ENCODE data around the gene BICD1.

Gene BICD1

GRCh38 chr12:32140877-32141276 lies 34.2 kb downstream of the BICD1 start:
- no peak for DNase-seq

GRCh38 chr12:32145096-32145495 lies 38.4 kb downstream of the BICD1 start:
- DNase-seq, result no peak

DNA sequence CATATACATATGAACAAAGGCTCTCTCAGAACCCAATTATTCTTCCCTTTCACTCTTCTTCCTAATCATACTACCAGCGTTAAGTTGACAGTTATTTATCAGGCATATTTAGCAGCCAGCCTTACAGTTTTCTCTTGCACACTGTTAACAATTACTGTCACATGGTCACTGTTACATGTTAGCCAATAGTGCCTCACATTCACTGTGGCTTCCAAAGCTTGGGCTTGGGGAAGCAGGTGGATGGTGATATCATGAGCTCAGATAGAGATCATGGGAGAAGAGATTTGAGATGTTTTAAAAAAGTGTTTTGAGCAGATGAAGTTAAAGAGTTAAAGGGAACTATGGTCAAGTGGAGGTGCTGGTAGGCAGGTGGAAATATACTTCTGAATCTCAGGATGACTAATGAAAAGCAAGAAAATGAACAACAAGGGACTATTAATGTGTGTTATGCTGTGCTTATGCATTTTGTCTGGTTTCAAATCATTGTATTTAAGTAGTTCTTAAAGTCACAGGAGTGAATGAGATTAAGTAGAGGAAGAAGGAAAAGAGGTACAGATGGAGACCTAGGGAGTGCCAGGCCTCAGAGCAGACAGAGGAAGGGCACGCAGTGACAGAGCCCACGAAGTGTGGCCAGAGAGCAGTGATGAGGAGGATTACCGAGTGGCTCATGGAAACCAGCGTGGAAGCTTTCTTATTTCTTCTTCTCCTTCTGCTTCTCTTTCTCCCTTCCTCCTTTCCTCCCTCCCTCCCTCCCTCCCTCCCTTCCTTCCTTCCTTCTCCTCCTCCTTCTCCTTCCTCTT lies 39.6 kb downstream of the BICD1 start:
- DNase-seq, result no peak

GRCh38 chr12:32148372-32148771 lies 41.7 kb downstream of the BICD1 start:
- DNase-seq, result no peak

DNA sequence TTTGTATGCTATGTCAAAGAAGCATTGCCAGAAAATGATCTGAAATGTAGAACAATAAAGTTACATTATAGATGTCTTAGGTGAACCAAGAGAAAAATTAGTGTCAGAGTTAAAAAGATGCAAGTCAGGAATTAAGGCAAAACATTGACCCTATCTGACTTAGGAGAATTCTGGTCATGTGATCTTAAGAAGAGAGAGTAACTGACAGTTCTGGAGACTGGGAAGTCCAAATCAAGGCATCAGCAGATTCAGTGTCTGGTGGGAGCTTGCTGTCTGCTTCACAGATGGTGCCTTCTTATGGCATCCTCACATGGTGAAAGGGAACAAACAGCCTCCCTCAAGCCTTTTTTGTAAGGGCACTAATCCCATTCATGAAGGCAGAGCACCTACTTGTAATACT lies 42.8 kb downstream of the BICD1 start:
- no peak for DNase-seq

- DNase-seq, result no peak
Measured at GRCh38 chr12:32151086-32151485, 44.4 kb downstream of the BICD1 start.

DNA sequence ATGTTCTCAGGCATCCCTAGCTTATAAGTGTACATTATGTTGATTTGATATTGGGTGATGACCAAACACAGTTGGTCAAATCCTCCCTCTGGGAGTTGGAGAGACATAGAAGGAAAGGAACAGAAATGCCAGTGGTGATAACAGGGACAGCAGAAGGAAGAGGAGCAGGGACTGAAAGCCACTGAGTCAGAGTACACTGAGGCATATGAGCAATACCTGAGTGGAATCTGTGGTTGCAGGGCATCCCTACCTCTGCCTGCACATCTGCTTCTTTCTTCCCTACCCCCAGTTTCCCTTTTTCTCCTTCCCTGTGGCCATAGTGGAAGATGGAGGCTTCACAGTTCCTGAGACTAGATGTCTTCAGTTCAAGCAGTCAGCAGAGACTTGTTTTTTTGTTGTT lies 44.9 kb downstream of the BICD1 start:
- no peak for DNase-seq

GRCh38 chr12:32155041-32155440 lies 48.4 kb downstream of the BICD1 start:
- DNase-seq, result no peak

GRCh38 chr12:32155961-32156529 lies 49.4 kb downstream of the BICD1 start:
- DNase-seq, result no peak

DNA sequence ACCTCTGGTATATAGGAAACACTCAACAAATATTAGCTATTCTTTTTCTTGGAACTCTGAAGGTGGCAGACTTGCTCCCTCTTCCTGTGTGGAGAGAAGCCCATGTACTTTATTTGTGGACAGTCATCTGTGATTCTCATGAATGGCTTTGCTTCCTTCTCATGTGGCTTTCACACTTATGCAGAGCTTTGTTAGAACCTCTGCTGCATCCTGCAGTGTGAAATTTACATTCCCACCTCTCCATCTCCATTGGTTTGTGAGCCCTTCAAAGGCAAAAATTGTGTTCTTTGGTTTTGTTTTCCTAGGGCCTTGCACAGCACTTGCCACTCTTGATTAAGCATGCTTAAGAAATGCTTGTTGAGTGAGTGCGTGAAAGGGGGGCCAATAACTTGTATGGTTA lies 51.9 kb downstream of the BICD1 start:
- no peak for DNase-seq

- DNase-seq, result no peak
Measured at GRCh38 chr12:32159381-32159780, 52.7 kb downstream of the BICD1 start.

DNA sequence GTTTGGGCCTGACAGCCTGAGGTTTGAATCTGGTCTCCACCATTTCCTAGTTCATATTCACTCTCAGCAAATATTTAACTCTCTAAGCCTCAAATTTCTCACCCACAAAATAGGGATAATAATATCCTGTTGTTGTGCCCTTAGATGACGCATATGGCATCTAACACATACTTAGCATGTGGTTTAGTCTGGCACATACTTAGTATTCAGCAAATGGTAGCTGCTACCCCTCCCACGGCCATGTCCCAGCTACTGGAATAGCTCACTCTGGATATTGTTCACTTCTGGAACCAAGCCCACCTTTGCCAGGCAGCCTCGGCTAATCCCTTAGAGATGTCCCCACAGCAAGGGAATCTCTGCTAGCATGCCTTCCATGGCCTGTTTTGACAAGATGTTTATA lies 53.3 kb downstream of the BICD1 start:
- peak in 5 of 56 donors; percentile 3 to 57 (median 7) for DNase-seq

- DNase-seq, result no peak
Measured at GRCh38 chr12:32161058-32161457, 54.4 kb downstream of the BICD1 start.

DNA sequence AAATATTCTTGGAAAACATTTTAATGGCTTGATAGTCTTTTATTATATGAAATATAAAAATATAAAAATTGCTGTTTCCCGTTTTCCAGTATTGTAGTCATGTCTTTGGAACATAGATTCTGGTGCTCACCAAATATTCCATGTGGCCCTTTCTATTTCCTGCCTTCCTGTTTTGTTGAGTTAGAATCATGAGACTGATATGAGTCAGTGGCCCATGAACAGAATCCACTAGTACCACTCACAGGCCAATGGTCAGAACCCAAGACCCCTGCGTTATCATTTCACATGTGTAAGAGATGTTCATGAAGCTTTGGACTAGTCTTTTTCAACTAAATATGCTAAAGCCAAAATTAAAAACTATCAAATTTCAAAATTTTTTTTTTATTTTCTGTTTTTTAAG lies 56.9 kb downstream of the BICD1 start:
- DNase-seq, result no peak

- DNase-seq, result no peak
Measured at GRCh38 chr12:32166510-32166909, 59.9 kb downstream of the BICD1 start.

GRCh38 chr12:32170437-32170998 lies 63.9 kb downstream of the BICD1 start:
- no peak for DNase-seq

DNA sequence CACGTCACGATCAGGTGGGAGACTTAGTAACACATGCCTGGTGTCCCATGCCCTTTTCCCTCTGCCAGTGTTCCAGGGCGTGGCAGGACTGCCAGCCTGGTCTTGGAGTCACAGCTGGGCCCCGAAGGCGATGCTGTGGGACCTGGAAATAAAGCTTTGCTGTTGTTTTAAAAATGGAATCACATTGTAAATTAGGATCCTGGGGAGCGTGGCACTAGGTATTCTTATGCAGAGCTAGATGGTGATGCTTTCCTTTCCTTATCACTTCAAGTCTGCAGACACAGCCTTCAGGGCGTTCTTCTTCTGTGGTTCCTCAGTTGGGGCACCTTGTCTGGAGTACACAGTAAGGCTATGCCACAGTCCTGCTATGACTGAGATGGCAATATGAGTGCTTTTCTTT lies 64.6 kb downstream of the BICD1 start:
- DNase-seq, result no peak

DNA sequence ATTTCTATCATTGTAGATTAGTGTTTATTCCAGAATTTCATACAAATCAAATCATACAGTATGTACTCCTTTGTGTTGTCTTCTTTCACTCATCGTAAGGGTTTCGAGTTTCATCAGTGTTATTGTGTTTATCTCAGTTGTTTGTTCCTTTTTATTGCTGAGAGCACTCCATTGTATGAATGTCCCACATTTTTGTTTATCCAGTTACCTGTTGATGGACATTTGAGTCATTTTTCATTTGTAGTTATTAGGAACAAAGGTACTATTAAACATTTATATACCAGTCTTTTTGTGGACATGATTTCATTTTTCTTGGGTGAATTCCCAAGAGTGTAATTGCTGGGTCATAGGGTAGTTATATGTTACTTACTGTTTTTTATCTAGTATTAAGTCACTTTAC lies 70.0 kb downstream of the BICD1 start:
- DNase-seq, result no peak

DNA sequence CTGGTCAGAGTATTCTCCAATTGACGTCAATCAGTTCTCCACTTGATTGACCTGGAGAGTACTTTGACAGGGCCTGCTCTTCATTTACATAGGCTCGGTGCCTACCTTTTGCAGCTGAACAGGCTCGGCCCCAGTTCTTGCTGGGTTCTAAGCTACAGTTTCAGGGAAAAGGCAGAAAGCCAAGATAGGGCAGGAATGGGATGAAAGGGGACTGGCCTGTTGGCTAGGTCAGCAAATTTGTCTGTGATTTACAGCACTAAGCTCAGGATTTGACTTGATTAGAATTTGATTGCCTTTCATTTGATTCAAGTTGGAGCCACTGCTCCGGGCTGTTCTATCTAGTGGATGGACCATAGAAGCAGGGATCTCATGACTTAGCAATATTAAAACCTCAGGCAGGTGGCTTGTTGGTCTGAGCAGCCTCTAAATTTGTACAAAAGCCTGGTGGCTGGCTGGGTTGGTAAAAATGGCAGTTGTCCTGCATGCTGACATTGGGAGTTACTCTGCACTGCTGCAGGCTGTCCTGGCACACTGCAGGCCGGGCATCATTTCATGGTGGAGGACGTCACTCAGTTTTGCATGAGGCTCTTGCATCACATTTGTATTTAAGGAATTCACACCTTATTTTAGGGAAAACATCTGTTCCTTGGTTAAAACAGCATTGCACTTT lies 71.8 kb downstream of the BICD1 start:
- DNase-seq, result no peak

DNA sequence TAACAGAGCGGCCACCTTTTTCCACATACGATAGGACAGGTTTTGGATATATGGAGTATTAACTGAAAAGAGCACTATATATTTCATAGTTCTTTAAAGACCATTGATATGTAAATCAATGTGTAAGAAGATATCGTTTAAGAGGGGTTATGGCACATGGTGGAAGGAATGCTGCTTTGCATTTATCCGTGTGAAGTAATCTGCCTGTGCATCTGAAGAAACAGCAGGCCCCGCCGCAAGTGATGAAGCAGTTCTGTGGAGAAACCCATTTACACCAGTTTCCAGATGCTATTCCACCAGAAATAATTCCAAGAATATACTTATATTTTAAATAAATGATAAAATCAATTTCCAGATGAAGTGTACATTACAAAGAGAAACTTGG lies 72.4 kb downstream of the BICD1 start:
- DNase-seq, result no peak

GRCh38 chr12:32181498-32182175 lies 75.0 kb downstream of the BICD1 start:
- no peak for DNase-seq

DNA sequence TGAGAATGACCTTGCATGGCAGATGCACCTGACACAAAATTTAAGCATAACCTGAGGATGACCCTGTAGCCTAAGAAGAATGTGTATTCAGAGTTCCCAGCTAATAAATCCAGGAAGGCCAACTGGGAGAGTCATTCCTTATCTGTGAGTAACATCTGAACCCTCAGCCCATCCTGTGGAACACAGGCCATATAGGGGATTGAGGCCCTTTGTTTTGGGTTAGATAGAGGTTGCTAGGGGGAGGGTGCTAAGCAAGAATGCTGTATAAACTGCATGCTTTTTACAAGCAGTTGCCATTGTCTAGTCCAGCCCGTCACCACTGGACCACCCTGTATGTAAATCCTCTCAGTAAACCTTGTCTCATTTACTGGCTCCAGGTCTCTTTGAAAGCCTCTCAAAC lies 77.0 kb downstream of the BICD1 start:
- DNase-seq, result no peak

Data from nucleus accumbens (tissue), 56 donors.